HT1080 (cell line): Measurements from ENCODE around the gene TMC4. TPM values are rescaled to one million over a fixed set of nuclear protein-coding genes. Genes with fewer than 3 reads are reported as not detected.
A peak's percentile ranks its signal among the peaks of the same experiment; 100 is the strongest.
"Not testable (repeated sequence)": the region's sequence is repeated elsewhere in the genome, so short reads cannot be mapped to it uniquely, and the experiment has no call there.

Source experiments
- DNase-seq: peaks from one replicate; pipeline ENCODE4 v3.0.0-alpha.2; 2015; ENCODE audit warnings: low read depth
- polyA plus RNA-seq, 2 experiments: library from polyadenylated mRNA; depleted of rRNA; stranded (reverse); fragments of >200 nt; gene quantifications; 2 replicates each; pipeline ENCODE4 v1.2.3, GENCODE V29; 2015
- total RNA-seq: library from RNA; depleted of rRNA; stranded (reverse); fragments of >200 nt; shearing (Covaris generic); gene quantifications from 2 replicates; pipeline ENCODE4 v1.2.3, GENCODE V29; 2014; rRNA removed

The TMC4 gene, protein sequence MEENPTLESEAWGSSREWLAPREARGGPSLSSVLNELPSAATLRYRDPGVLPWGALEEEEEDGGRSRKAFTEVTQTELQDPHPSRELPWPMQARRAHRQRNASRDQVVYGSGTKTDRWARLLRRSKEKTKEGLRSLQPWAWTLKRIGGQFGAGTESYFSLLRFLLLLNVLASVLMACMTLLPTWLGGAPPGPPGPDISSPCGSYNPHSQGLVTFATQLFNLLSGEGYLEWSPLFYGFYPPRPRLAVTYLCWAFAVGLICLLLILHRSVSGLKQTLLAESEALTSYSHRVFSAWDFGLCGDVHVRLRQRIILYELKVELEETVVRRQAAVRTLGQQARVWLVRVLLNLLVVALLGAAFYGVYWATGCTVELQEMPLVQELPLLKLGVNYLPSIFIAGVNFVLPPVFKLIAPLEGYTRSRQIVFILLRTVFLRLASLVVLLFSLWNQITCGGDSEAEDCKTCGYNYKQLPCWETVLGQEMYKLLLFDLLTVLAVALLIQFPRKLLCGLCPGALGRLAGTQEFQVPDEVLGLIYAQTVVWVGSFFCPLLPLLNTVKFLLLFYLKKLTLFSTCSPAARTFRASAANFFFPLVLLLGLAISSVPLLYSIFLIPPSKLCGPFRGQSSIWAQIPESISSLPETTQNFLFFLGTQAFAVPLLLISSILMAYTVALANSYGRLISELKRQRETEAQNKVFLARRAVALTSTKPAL
- 1.2 TPM in 1 of 2 replicates, not detected in the other for total RNA-seq
- 0.03 and 0.72 TPM in 2 replicates for polyA plus RNA-seq (2015; cell fraction: cytosol; rRNA removed)
- 0.54 and 0.55 TPM in 2 replicates for polyA plus RNA-seq (2015; cell fraction: nucleus; rRNA removed)

DNA sequence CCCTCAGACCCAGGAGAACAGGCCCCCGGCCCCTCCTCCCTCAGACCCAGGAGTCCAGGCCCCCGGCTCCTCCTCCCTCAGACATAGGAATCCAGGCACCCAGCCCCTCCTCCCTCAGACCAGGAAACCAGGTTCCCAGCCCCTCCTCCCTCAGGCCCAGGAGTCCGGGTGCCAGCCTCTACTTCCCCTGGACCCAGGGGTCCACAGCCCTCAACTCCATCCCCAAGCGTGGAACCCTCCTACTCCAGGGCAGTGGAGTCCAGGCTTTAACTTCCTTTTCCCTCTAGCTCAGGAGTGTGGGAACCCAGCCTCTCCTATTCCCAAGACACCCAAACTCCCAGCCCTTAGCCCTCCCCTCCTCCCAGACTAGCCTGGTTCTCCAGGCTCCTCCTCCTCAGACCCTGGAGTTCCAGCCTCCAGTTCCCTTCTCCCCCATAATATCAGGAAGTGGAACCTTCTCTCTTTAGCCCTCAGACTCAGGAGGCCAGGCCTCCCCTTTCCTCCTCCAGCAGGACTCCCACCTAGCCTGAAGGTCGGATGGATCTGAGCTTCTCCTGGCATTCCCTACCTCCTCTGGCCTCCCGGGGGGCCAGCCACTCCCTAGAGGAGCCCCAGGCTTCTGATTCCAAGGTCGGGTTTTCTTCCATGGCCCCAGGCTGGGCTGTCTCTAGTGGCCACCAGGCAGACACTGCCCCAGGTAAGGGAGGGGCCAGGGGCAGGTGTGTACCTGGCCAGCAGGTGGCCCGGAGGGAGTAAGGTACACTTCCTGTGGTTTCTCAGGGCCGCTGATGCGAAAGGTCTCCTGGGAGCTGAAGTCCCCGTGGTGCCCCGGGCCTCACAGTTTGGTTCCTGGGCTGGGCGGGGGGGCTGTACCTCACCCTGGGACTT, at the start of gene TMC4:
Gene TMC4, minus strand, starts transcription at position 690 of the 888 bp plus-strand sequence. Its CDS starts 43 bp downstream, at position 647.
- peak; percentile 23 for DNase-seq

DNA sequence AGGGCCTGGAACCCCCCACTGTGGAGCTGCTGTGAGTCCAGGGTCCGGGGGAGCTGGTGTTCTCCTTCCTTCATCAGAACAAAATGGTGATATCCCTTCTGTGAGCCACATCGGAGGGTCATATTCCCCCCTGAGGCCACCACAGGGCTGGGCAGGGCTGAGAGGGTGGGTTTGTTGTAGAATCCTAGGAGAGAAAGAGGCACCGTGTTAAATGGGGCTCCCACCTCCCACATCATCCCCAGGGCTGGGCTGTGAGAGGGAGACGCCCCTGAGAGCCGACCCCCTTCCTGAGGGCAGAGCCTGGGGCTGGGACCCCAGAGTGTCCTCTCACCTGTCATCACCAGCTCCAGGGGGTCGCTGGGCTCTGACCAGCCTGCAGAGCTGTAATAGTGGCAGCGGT, 49.0 kb upstream of the TMC4 start:
- not testable (repeated sequence) for DNase-seq

DNA sequence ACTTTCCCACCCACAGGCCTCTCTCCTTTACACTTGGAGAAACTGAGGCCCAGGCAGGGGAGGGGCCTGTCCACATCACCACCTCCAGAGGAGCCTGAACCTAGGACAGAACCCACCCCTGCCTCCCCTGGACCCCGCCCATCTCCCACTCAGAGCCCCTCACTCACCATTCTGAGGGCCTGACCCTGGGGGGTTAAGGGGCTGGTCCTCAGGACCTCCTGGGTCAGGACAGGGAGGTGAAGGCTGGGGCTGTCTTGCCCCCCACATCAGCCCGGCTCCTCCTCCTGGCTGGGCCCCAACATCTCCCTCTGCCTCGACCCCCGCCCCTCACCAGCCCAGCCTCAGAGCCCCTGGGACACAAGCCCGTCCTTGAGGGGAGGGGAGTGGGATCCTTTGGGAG, 46.7 kb upstream of the TMC4 start:
- DNase-seq: not testable (repeated sequence)

DNA sequence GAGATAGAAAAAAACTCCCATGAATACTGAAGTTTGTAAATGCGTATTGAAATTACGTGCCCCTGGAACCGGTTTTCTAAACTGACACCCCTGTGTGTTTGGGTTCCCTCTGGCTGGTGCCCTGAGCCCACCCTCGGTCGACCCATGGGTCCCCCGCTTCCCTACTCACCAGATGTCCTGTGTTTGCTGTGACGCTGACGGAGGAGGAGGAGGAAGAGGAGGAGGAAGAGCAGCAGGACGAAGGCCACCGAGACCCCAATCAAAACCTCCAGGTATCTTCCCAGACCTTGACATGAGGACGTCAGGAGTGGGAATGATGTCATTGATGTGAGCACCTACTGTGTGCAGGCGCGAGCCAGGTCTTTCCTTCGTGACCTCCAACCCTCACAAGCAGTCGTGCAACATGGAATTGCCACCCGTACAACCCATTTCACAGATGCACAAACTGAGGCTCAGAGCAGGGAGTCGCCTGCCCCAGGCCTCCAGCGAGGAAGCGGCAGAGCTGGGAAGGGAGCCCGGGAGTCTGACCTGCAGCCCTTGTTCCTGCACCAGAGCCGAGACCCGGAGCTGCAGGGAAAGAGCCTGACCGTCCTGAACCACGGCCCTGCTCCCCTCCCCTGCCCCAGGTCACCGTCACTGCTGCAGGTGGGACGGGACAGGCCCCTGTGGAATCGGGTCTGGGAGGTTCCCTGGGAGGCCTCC, 46.2 kb upstream of the TMC4 start:
- DNase-seq: no peak

DNA sequence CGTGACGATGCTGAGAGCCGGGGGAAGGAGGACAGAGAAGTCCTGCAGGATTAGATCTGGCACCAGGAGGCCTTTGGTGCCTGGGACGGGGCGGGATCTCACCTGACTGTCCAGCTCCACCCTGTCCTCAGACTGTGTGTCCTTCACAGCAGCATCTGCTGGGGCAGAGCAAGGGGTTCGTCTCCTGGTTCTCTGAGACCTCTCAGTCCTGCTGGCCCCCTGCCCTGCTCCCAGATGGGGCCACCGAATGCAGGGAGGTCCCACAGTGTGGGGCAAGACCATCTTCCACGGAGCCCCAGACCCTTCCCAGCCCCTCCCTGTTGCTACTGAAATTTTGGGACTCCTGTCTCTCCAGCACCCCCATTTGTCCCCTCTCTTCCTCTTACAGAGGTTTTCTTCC, 45.3 kb upstream of the TMC4 start:
- no peak for DNase-seq

DNA sequence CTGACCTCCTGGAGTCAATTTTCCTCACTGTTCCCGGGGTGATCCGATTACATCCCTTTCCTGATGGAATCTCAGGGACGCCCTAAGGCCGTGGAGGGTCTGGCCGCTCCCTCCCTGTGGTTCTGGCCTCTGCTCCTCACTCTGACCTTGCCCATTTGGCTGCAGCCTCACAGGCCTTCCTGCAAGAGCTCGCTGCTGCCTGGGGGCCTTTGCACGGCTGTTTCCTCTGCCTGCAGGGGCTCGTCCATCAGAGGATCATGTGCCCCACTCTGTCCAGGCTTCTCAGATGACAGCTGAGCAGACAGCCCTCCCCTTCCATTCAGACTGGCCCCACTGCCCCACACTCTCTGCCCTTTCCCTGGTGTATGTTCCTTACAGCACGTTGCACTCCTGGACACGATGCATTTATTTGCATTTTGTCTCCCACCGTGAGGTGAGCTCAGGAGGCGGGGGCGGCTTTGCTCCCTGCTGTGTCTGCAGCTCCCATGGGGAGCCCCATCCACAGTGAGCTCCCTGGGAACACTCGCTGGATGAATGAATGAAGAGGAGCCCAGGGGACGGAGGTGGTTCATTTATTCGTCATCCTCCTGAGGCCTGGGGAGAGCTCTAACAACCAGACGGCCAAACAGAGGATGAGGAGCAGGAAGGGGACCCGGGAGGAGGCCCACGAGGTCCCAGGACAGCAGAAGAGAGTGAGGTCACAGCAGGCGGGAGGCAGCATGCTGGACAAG, 44.7 kb upstream of the TMC4 start:
- not testable (repeated sequence) for DNase-seq

DNA sequence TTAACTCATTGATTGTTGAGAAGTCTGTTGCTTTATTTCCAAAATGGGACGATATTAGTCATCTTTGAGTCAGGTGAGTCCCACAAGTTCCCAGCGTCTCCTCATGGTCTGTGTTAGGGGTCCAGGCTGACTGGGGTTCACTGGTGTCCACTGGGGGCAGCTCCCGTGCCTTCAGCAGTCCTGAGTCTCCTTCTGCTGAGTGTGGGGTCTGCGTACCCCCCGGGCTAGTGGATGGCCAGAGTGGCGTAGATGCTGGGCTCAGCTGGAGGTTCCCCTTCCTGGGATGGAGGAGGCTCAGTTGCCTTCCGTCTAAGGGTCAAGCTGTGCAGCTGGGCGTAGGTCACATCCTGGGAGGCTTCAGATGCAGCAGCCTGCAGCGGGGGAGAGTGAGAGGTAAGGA, 43.9 kb upstream of the TMC4 start:
- DNase-seq: no peak

DNA sequence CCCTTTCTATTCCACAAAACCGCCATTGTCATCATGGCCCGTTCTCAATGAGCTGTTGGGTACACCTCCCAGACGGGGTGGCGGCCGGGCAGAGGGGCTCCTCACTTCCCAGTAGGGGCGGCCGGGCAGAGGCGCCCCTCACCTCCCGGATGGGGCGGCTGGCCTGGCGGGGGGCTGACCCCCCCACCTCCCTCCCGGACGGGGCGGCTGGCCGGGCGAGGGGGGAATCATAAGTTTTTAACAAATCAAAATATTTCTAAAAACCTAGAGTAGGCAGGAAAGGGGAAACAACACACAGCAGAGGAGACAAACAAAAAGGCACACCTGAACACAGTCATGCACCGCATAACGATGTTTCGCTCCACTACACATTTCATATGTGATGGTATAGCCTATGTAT, 41.8 kb upstream of the TMC4 start:
- not testable (repeated sequence) for DNase-seq

DNA sequence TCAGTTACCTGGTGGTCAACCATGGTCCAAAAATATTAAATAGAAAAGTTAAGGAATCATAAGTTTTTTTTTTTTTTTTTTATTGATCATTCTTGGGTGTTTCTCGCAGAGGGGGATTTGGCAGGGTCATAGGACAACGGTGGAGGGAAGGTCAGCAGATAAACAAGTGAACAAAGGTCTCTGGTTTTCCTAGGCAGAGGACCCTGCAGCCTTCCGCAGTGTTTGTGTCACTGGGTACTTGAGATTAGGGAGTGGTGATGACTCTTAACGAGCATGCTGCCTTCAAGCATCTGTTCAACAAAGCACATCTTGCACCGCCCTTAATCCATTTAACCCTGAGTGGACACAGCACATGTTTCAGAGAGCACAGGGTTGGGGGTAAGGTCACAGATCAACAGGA, 41.3 kb upstream of the TMC4 start:
- not testable (repeated sequence) for DNase-seq

DNA sequence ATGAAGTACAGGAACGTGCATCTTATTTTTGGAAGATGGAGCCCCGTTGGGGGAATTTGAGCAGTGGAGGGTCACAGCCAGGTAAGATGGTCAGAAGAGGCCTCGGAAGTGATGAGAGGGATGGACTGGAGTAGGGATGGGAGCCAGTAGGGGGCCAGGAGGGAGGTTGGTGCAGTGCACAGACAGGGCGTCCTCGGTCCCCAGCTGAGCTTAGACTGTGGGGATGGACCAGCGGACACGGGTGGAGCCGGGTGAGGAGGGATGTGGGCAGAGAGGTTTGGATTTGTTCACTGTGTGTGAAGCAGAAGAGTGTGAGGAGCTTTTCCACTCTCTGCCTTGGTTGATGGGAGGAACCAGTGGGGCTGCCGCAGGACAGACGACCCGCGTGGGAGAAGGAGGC, 38.3 kb upstream of the TMC4 start:
- DNase-seq: no peak

DNA sequence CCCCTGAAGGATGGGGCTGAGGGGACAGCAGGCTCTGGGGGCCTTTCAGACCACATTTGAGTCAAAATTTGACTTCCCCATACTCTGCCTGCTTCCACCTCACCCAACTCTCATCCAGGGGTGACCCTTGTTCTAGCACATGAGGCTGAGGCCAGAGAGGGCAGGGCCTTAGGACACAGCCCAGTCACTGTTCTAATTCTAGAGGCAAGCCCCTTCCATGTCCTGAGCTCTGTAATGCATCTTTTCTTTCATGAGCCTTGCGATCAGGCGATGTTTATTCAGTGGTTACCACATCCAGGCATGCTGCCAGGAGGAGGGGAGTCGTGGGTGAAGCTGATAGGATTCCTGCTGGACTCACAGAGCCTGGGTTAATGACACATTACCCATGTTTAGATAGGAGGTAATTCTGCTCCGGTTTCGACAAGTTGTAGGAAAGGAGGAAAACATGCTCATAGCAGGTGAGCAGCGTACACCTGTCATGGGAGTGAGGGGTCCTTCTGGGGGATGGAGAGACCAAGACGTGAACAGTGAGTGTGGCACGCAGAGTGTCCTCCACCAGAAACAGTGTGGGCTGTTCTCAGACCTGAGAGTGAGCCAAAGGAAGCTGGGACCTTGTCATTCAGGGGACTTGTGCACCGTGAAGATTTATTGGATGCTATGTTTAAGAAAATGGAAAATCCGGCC, 37.0 kb upstream of the TMC4 start:
- peak; percentile 96 for DNase-seq

DNA sequence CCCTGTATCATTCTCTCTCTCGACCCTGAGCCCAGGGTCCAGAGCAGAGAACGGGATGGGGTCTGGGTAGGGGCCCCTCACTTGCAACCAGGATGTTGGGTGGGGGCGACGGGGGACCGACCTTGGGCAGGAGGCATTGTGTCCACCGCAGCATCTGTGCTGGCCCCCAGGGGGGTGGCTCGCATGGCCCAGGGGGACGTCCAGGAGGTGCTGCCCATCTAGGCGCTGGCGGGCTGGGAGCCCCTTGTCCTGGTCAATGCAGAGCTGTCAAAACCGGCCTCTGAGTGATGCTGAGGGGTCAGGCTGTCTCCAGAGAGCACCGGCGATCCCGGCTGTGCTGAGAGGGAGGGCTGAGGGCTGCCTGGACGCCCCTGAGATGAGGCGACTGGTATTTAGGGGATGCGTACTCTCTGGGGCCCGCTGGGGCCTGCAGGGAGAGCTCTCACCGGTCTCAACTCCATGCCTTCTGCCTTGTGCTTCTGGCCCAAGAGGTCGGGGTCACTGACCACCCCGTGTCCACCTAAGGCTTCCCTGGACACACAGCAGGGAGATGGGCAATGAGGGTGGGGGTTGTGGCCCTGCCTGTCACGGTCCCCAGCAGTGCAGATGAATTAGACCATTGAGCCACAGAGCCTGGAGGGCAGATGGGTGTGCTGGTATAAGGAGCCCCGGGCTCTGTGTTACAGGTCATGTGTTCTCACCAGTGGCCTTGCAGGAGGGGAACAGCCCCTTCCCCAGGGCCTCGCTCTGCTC, 36.3 kb upstream of the TMC4 start:
- no peak for DNase-seq

DNA sequence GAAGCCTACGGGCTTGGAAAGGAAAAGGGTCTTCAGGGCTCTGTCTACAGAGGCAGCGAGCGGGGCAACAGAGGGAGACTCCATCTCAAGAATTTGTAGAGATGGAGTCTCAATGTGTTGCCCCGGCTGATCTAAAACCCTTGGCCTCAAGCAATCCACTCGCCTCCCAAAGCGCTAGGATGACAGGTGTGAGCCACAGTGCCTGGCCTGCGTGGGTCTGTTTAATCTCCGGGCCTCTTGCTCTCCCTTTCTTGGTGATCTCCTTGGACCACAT, 35.8 kb upstream of the TMC4 start:
- DNase-seq: peak; percentile 43

DNA sequence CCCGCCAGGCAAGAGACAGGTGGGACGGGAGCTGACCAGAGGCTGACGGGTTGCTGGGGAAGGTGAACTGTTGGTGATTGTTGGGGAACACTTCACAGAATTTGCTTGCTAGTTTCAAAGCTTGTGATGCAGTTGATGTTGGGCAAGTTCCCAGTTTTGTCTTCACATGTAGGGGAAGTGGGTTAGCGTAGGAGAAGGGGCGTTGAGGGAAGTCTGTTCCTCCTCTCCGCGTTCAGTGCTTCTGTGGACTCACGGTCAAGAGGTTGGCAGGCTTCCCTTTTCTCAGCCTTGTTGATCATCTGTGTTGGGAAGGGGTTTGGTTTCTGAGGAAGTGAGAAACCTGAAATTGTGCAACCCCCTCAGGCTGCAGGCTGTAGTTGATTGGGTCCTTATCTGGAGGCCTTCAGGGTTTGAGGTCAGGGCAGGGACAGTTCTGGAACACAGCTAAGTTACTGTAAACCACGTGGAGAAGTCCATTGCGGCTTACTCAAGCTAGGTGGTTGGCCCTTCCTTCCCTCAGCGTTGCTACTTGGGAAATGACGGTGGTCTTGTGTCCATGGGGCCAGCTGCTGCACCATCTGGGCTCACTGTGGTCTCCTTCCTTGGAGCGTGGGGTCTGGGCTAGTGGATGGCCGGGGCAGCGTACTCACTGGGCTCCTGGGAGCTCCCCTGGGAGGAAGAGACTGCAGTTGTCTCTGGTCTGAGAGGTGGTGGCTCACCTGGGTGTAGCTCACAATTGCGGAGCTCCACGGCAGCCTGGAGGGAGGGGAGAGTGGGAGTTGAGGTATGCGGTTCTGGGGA, 35.2 kb upstream of the TMC4 start:
- DNase-seq: peak; percentile 70

DNA sequence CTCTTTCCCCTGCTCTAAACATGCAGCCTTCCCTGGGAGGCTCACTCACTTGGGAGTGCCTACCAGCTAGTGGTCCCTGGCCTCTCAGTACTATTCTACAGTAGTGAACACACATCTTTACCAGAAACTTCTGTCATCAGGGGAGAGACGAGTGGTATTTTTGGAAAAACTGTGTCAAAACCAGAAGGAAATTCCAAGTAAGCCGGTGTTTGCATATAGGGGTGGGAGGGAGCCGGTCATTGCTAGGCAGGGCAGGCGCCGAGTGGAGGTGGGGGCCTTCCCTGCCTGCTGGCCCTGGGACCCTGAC, 34.7 kb upstream of the TMC4 start:
- DNase-seq: no peak

DNA sequence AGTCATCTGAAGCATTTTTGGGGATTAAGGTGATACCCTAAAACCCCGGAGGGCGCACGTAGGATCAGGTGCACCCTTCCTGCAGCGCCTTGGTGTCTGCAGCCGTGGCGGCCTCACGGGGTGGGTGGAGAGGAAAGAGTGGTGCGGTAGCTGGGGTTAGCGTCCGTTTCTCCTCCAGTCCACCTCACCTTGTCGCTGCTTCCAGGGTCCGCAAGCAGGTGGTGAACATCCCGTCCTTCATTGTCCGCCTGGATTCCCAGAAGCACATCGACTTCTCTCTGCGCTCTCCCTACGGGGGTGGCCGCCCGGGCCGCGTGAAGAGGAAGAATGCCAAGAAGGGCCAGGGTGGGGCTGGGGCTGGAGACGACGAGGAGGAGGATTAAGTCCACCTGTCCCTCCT, 34.2 kb upstream of the TMC4 start:
- not testable (repeated sequence) for DNase-seq

DNA sequence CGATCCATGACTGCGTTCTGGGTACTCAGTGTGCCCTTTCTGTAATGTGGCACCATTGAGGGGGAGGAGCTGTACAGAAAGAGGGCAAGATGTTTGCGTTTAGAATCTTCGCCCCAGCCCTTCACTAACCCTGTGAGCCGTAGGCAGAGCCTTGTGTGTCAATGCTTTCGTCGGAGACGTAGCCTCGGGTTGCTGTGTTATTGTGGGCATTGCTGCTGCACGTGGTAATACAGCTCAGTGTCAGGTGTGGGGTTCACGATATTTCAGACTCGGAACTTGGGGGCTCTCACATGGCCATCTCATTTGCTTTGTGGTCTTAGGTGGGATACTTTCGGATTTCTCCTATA, 33.8 kb upstream of the TMC4 start:
- DNase-seq: no peak

DNA sequence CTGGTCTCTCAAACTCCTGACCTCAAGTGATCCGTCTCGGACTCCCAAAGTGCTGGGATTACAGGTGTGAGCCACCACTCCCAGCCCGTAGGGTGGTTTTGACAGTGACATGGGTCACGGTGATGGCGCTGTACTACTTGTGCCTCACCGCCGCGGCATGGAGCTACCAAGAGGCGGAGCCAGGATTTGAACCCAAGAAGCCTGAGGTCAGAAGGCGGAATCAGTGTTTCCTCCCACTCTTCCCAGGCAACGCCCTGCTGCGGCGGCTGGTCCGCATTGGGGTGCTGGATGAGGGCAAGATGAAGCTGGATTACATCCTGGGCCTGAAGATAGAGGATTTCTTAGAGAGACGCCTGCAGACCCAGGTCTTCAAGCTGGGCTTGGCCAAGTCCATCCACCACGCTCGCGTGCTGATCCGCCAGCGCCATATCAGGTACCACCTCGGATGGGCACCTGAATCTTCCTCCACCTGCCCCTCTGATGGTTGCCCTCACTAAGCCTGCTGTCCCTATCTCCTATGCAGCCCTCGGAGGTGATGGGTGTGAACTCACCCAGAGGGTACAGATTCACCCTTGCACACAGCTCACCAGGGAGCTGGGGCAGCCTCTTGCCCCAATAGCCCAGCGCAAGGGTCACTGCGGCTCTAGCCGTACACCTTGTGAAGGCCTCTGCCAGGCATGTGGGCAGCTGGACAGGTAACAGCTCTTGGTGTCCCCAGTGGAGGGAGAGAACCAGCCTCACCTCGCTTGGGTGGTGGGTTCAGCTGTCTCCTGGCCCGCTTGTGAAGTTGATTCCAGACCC, 33.3 kb upstream of the TMC4 start:
- DNase-seq: no peak
